Neural progenitor cell (in vitro differentiated cells): ENCODE data around the gene KAT7.

ENCODE experiments used
- EZH2 ChIP-seq: fragments of 200-600 bp; sonication (generic); IDR thresholded peaks from 2 replicates; pipeline ENCODE4 v1.6.1; 2017; ENCODE audit warnings: antibody characterized with exemption, mild to moderate bottlenecking, moderate library complexity
- EZH2phosphoT487 ChIP-seq: fragments of 200-600 bp; sonication (generic); IDR thresholded peaks from 2 replicates; pipeline ENCODE4 v1.6.1; 2017; ENCODE audit warnings: antibody characterized with exemption
- TF ChIP-seq, protein P1 (sequence below): fragments of 200-600 bp; sonication (generic); IDR thresholded peaks from 2 replicates; pipeline ENCODE4 v1.5.1; 2017; ENCODE audit warnings: antibody characterized with exemption, mild to moderate bottlenecking

DNA sequence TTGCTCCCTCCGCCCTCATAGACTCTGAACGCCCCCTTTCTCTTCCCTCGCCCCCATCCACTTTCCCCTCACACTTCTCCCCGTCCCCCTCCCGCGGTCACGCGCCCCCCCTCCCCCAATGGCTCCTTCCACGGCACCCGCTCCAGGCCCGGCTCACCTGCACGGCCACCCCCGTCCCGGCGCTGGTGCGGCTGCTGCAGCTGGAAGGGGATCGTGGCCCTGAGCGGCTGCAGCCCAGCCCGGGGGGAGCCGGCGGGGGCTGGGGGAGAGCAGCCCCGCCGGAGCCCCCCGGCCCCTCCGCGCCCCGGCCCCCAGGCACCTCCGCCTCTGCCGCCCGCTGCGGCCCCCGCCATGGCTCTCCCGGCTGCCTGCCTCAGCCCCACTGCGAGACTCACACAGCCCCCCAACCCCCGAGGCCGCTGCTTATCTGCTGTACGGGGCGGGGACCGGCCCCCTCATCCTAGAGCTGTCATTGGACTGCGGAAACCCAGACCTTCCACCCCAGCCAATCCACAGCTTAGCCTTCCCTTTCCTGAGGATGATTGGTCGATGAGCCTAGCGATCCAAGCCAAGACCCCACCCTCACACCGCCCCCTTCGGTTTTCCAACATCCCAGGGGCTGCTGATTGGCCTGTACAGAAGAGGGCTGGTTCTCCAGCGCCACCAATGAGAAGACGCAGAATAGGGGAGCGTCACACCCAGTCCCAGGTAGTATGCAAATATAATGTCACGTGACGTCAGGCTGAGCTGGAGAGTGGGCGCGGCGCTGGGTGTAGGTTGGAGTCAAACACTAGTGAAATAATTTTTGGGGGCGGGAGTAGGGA, 24.5 kb upstream of the KAT7 start, which contains the start of gene FAM117A:
- TF ChIP-seq, protein P1, sequence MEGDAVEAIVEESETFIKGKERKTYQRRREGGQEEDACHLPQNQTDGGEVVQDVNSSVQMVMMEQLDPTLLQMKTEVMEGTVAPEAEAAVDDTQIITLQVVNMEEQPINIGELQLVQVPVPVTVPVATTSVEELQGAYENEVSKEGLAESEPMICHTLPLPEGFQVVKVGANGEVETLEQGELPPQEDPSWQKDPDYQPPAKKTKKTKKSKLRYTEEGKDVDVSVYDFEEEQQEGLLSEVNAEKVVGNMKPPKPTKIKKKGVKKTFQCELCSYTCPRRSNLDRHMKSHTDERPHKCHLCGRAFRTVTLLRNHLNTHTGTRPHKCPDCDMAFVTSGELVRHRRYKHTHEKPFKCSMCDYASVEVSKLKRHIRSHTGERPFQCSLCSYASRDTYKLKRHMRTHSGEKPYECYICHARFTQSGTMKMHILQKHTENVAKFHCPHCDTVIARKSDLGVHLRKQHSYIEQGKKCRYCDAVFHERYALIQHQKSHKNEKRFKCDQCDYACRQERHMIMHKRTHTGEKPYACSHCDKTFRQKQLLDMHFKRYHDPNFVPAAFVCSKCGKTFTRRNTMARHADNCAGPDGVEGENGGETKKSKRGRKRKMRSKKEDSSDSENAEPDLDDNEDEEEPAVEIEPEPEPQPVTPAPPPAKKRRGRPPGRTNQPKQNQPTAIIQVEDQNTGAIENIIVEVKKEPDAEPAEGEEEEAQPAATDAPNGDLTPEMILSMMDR = no peak
- TF ChIP-seq EZH2 (no peak), EZH2phosphoT487 (no peak)
